ENCODE results near the gene B3GAT1.
"Not testable (repeated sequence)": the region's sequence is repeated elsewhere in the genome, so short reads cannot be mapped to it uniquely, and the experiment has no call there.

The B3GAT1 gene, protein sequence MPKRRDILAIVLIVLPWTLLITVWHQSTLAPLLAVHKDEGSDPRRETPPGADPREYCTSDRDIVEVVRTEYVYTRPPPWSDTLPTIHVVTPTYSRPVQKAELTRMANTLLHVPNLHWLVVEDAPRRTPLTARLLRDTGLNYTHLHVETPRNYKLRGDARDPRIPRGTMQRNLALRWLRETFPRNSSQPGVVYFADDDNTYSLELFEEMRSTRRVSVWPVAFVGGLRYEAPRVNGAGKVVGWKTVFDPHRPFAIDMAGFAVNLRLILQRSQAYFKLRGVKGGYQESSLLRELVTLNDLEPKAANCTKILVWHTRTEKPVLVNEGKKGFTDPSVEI

DNA sequence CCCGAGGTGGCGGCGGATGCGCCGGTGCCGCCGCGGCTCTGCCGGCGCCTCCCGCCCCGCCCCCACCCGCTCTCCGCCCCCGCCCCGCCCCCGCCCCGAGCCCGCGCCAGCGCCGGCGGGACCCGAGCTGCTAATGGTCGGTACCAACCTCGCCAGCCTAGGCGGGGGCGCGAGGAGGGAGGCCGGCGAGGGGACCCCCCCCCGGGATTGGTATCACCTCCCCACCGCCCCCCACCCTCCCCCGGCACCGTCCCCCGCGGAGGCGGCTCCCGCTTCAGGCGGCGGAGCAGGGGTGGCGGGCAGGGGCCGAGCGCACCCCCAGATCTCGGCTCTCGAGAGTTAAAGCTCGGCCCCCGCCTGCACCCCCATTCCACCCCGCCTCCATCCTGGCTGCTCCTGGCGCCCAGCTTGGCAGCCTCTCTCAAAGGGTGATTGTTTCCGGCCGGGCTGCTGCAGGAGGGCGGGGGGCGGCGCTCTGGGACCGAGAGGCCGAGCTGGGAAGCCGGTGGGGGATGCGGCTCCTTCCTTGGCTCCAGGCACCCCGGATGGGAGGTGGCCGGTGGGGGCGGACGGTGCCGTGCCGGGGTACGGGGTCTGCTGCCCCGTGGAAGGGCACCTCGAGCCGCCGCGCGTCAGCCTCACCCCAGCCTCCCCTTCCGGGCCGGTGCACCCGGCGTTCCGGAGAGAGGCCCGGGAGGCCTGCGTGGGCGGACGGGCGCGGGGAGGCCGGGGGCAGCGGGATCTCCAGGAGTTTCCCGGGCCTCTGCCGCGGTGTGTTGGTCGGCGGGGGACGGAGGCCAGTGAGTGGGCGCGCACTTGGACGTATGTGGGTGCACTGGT is at the start of gene B3GAT1:
B3GAT1 (minus strand) TSS at position 40 of the 840 bp plus-strand sequence. CDS start 24,583 bp downstream, outside the sequence.
- no peak for DNase-seq
- TF ChIP-seq POLR2A (IDR thresholded peaks at IDR 0.05; ENCODE audit: low read length) (no peak), GATA1 (IDR thresholded peaks at IDR 0.05; ENCODE audit: low read depth, low read length) (no peak)

DNA sequence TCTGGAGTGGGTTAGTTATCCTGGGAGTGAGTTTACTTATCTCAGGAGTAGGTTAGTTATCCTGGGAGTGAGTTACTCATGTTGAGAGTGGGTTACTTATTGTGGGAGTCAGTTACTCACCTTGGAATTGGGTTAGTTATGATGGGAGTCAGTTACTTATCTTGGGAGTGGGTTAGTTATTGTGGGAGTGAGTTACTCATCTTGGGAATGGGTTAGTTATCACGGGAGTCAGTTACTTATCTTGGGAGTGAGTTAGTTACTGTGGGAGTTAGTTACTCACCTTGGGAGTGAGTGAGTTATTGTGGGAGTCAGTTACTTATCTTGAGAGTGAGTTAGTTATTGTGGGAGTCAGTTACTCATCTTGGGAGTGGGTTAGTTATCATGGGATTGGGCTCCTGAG is 49.6 kb upstream of the B3GAT1 start:
- DNase-seq = no peak
- TF ChIP-seq POLR2A (IDR thresholded peaks at IDR 0.05; ENCODE audit: low read length) (no peak), GATA1 (IDR thresholded peaks at IDR 0.05; ENCODE audit: low read depth, low read length) (no peak)

DNA sequence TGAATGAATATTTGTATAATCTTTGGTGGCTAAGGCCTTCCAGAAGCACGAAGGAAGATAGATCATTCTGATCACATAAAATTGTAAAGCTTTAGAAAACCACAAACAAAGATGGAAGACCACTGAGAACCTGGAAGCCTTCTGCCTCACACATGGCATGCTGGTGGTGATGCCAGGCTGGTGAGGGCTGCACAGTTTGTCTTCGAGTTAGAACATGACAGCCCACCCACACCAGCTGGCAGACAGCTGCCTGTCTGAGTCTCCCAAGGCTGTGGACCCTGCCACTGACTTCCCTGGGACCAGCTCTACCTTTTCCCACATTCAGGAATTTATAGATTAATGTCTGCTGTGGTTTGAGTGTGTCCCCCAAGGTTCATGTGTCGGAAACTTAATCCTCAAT is 48.8 kb upstream of the B3GAT1 start:
- DNase-seq = no peak
- TF ChIP-seq POLR2A (IDR thresholded peaks at IDR 0.05; ENCODE audit: low read length) (no peak), GATA1 (IDR thresholded peaks at IDR 0.05; ENCODE audit: low read depth, low read length) (no peak)

DNA sequence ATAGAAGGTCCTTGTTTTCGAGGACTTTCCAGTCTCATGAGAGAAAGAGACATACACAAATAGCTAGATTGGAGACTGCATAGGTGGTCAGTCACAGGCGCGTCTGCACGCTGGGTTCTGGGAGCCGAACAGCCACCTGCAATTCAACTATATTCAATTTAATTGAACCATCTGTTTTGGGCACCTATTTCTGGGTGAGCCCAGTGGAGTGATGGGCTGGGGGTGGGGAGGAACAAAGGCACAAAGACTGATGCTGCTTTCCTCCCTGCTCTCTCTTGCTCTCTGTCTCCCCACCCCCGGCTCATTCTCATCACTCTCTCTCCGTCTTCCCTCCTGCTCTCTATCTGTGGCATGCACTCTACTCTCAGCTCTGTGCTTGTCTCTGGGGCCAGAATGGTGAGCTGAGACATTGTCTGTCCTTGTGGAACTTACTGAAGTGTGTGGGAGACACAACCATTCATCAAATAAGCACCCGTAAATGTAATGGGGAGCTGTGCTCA is 48.1 kb upstream of the B3GAT1 start:
- DNase-seq = no peak
- no peak for TF ChIP-seq POLR2A (IDR thresholded peaks at IDR 0.05; ENCODE audit: low read length)
- TF ChIP-seq GATA1 (IDR thresholded peaks at IDR 0.05; ENCODE audit: low read depth, low read length) = no peak

DNA sequence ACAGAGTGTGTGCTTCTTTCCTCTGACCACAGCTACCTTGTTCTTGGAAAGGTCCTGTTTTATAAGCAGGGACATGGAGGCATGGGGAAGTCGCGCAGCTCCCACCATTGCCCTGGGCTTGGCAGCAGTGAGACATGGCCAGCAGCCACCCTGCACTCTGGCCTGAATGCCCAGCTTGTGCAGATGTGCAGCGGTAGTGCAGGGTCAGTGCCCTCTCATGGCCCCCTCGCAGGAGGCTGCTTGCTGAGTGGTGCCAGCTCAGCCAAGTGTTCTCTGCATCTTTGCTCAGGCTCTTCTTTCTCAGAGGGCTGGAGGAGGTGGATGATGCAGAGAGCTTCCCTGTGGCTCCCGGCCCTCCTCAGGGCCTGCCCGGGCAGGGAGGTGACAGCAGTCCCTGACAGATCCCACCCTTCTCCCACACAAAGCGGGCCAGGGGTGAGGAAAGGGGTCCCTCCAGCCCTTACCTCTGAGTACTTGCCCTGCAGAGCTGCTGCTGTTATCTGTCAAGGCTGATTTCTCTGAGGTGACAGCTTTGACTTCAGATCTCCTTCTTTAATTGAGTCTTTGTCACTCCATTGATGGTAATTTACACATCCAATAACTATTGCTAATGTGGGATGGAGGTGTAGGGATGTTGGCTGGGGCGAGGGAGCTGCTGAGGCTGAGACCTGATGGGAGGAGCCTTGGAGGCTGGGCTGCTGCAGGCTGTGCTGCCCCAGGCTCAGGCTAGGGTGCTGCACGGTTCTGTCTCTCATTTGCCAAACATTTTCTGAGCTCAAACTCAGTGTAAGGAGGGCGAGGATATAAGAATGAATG is 47.4 kb upstream of the B3GAT1 start:
- TF ChIP-seq GATA1 (IDR thresholded peaks at IDR 0.05; ENCODE audit: low read depth, low read length) (no peak), POLR2A (IDR thresholded peaks at IDR 0.05; ENCODE audit: low read length) (no peak)
- DNase-seq = no peak

DNA sequence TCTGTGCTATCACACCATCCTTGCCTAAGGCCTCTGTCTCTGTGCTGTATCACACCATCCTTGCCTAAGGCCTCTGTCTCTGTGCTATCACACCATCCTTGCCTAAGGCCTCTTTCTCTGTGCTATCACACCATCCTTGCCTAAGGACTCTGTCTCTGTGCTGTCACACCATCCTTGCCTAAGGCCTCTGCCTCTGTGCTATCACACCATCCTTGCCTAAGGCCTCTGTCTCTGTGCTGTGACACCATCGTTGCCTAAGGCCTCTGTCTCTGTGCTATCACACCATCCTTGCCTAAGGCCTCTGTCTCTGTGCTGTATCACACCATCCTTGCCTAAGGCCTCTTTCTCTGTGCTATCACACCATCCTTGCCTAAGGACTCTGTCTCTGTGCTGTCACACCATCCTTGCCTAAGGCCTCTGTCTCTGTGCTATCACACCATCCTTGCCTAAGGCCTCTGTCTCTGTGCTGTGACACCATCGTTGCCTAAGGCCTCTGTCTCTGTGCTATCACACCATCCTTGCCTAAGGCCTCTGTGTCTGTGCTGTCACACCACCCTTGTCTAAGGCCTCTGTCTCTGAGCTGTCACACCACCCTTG is 45.5 kb upstream of the B3GAT1 start:
- DNase-seq = not testable (repeated sequence)

DNA sequence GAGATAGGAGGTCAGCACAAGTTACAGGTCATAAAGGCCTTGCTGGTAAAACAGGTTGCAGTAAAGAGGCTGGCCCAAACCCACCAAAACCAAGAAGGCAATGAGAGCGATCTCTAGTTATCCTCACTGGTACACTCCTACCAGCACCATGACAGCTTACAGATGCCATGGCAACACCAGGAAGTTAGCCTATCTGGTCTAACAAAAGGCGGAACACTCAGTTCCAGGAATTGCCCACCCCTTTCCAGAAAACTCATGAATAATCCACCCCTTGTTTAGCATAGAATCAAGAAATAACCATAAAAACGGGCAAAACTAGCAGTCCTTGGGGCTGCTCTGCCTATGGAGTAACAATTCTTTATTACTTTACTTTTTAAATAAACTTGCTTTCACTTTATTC is 43.5 kb upstream of the B3GAT1 start:
- no peak for DNase-seq
- TF ChIP-seq GATA1 (IDR thresholded peaks at IDR 0.05; ENCODE audit: low read depth, low read length) (no peak), POLR2A (IDR thresholded peaks at IDR 0.05; ENCODE audit: low read length) (no peak)

DNA sequence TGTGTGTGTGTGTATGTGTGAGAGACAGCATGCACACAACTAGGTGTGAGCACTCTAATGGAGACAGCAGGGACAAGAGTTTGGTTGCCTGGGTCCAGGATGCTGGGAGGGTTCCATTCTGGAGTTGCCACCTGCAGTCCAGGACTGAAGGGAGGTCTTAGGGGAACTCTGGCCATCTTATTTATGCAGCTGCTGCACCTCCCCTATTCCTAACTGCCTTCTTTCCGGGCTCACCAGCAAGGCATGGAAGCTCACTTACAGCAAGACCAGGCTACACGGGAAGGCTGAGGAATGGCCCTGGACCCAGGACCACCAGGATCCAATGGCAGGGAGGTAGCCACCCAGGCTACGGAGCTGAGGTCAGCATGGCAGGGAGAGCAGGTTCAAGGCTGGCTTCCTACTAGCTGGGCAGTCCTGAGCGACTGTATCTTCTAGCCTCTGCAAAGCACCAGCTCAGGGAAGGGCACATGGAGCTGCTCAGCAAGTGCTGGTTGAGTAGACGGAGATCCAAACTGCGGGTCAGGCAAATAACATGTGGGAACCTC is 42.2 kb upstream of the B3GAT1 start:
- DNase-seq = no peak
- TF ChIP-seq GATA1 (IDR thresholded peaks at IDR 0.05; ENCODE audit: low read depth, low read length) = no peak
- TF ChIP-seq POLR2A (IDR thresholded peaks at IDR 0.05; ENCODE audit: low read length) = no peak

DNA sequence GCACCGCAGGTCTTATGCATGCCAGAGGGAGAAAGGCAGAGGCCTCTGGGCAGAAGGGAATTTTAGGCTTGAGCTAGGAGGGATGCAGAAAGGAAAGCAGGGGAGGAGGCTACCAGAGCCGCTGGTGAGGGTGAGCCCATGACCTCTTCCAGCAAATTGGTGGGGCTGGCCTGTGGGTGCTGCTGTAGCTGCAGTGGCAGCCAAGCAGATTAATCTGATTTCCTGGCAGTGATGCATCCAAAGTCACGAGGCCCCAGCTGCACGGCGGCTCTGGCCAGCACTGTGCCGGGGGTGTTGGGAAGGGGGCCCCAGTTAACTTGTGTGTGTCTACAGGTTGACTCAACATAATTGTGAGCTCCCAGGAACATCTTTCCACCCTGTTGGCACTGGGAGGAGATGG is 41.4 kb upstream of the B3GAT1 start:
- no peak for DNase-seq
- TF ChIP-seq POLR2A (IDR thresholded peaks at IDR 0.05; ENCODE audit: low read length) (no peak), GATA1 (IDR thresholded peaks at IDR 0.05; ENCODE audit: low read depth, low read length) (no peak)

DNA sequence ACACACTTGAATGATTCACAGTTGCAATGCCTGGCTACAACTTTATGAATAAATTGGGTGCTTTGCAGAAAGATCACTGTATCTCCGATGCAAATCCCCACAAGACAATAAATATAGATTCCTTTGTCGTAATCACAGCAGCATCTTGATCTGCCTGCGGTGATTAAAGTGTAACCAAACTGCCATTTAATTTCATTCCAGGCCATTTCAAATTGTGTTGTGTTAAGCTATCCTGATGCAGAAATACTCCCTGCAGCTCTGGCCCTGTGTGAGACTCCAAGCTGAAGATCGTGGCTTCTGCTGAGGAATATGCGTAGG is 40.8 kb upstream of the B3GAT1 start:
- no peak for DNase-seq
- TF ChIP-seq POLR2A (IDR thresholded peaks at IDR 0.05; ENCODE audit: low read length) = no peak
- no peak for TF ChIP-seq GATA1 (IDR thresholded peaks at IDR 0.05; ENCODE audit: low read depth, low read length)

DNA sequence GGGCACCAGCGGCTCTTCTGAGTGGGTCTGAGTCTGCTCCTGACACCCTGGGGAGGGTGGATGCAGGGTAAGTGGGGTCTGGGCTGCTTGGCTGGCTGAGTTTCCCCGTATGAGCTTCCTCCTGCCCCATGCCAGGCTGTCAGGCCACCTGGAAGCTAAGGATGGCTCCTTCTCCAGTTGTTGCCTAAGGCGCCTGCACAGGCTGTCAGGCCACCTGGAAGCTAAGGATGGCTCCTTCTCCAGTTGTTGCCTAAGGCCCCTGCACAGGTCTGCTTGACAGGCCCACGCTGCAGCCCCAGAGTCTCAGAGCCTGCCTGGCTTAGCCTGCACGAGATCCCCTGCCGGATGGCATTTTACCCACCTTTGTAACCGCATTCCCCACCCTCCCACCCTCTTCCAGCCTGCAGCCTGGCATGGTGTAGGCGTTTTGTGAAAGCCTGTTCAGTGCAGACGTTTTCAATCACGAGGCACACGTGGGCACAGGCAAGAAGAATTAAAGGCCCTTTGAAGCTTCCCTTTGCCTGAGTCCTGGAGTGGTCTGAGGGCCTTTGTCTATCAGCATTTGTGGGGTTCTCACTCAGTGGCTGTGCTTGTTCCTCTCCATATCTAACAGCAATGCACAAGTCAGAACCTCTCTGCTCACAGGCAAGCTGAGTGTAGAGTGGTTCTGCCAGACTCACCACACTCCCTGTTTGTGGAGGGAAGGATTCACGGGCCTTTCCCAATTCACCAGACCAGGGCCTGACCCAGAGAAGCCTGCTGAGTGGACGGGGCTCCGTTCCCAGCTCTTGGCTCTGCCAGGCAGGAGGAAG is 40.2 kb upstream of the B3GAT1 start:
- TF ChIP-seq GATA1 (IDR thresholded peaks at IDR 0.05; ENCODE audit: low read depth, low read length) (no peak), POLR2A (IDR thresholded peaks at IDR 0.05; ENCODE audit: low read length) (no peak)

DNA sequence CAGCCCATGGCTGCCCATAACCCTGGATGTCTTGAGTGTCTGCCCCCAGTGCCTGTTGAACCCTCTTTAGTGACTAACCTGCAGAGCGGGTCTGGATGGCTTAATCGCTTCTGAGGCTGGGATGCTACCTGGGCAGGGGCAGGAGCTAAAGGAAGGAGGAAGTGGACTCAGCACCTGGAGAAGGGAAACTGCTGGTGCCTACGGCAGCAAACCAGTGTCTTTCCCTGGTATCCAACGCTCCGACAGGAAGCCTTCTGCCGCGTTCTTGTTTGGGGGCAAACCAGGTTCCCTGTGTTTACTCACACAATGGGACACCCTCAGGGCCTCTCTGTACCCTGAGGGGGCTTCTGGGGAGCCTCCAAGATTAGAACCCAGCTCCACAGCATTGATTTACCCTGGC is 38.1 kb upstream of the B3GAT1 start:
- no peak for DNase-seq
- TF ChIP-seq GATA1 (IDR thresholded peaks at IDR 0.05; ENCODE audit: low read depth, low read length) (no peak), POLR2A (IDR thresholded peaks at IDR 0.05; ENCODE audit: low read length) (no peak)

More for the DNA sequence above, 40.2 kb upstream of the B3GAT1 start:
- no peak for DNase-seq

DNA sequence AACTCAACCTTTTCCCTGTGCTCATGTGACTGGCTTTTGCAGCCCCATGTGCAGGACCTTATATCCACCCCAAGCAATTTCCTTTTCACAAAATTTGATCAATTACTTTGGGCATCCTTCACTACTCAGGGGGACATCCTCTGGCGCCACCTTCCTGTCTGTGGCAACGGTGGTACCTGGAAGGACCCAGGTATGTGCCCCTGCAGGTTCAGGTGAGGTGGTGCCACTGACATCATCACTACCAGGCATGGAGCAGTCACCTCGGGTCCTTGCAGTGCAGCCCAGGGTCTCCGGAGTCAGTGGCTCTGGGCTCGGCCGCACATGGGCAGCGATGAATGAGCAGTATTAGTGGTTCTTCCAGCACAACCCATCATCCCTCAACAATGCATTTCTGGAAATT is 37.7 kb upstream of the B3GAT1 start:
- TF ChIP-seq GATA1 (IDR thresholded peaks at IDR 0.05; ENCODE audit: low read depth, low read length) = no peak
- TF ChIP-seq POLR2A (IDR thresholded peaks at IDR 0.05; ENCODE audit: low read length) = no peak
- DNase-seq = no peak

Measured in erythroblast (primary cell).